Stimulated activated effector memory CD8-positive, alpha-beta T cell treated with anti-CD3 and anti-CD28 coated beads, Interleukin-12 subunit alpha, Interleukin-12 subunit beta, amount 100 ng/mL, for 72 hours (primary cell): ENCODE measurements around the gene TTC13.

Source experiments
- ATAC-seq: fragments of 150-1000 bp; cut with Tn5 transposase; 2 replicates; pipeline ENCODE4 v1.10.0; 2021
- DNase-seq, 2 donors: peaks; one replicate each; pipeline ENCODE4 v3.0.0; 2021 to 2022; ENCODE audit warnings: low spot score in 2 of 2
- H3K27ac Mint-ChIP-seq: one replicate; pipeline ENCODE4 v1.8.0; 2022; ENCODE audit warnings: mild to moderate bottlenecking, mixed read lengths
- H3K36me3 Mint-ChIP-seq: one replicate; pipeline ENCODE4 v1.8.0; 2022; ENCODE audit warnings: mild to moderate bottlenecking, mixed read lengths
- H3K4me1 Mint-ChIP-seq: one replicate; pipeline ENCODE4 v1.8.0; 2022; ENCODE audit warnings: mixed read lengths
- H3K4me3 Mint-ChIP-seq: one replicate; pipeline ENCODE4 v1.8.0; 2022; ENCODE audit warnings: mild to moderate bottlenecking, mixed read lengths
- H3K9me3 Mint-ChIP-seq: one replicate; pipeline ENCODE4 v1.8.0; 2022; ENCODE audit warnings: mixed read lengths

The TTC13 gene

DNA sequence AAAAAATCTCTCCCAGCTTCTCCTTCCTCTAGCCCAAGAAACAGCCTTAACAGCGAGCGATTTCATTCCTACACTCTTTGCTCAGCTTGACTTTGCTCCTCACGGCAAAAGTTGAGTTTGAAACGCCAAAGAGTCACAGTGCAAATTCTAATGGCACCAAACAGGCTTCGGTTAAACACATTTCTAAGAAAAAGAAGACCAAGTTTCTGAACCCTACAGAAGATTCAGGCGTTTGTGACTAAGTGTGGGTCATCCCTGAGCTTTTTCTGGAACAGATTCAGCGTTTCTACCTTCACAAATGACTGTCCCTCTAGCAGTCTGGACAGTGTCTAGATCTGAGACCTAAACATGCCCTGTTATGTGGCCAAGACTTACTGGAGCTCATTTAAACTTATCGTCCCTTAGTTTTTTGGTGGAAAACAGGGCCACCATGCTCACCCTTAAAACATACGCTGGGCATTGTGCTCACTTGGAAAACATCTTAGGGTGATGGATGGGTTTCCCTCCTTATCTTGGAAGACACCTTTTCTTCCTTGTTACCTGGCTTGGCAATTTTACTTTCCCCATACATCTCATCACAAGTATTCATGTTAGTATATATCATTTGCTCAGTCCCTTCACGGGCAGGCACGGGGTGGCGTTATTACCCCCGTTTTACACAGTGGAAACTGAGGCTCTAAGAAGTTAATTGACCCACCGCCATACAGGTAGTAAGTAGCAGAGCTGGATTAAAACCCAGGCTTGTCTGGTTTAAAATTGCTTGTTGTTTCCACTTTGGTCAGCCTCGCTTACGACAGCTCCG, 111.4 kb downstream of the TTC13 start:
- Mint-ChIP-seq H3K27ac (peak overlapping the region; percentile 49), H3K9me3 (no peaks in the 10 kb centered on the region), H3K4me1 (peaks cover 27% of the 10 kb centered on the region), H3K36me3 (no peaks in the 10 kb centered on the region), H3K4me3 (peak overlapping the region; percentile 75)
- ATAC-seq (peak; percentile 26), DNase-seq (peak in 1 of 2 donors; percentile 53)

DNA sequence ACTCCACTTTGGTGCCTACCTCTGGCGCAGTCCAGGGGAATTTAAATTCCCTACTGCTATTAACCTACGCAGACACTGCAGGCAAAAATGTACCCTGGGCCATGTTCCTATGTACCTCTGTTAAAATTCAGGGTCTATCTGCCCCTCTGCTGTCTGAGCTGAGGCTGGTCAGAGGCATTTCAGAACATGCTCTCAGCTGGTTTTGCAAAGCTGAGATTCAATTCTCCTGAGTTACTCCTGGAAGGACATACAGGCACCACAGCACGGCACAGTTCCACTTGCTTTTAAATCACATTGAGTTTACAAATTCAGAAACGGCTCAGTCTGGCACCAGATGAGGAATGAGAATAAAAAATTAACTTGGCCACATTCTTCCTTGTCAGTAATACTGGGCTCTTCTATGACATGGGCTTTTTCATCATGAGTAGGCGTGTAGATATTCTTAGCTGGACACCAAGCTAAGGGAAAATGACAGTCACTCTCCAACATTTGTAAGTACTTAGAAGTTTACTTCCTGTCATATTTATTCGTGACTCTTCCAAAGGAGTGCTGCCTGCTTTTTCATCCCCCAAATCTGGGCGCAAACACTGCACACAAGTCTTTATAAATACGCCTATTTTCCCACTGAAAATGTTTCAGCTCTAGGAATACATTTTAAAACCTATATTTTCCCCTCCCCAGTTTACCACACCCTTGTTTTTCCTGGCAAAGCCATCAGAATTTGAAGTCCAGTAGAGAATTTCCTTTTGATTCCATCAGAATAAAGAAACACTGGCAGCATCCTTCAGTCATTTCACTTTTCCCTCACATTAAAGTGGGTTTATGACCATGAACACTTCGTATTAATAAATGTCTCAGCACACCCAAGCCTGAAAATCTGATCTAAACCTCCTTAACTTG, 112.2 kb downstream of the TTC13 start:
- ATAC-seq (no peak), DNase-seq (no peak)
- Mint-ChIP-seq H3K9me3 (no peaks in the 10 kb centered on the region), H3K36me3 (no peaks in the 10 kb centered on the region), H3K4me1 (peaks cover 27% of the 10 kb centered on the region), H3K4me3 (peak overlapping the region; percentile 75), H3K27ac (peak overlapping the region; percentile 49)

DNA sequence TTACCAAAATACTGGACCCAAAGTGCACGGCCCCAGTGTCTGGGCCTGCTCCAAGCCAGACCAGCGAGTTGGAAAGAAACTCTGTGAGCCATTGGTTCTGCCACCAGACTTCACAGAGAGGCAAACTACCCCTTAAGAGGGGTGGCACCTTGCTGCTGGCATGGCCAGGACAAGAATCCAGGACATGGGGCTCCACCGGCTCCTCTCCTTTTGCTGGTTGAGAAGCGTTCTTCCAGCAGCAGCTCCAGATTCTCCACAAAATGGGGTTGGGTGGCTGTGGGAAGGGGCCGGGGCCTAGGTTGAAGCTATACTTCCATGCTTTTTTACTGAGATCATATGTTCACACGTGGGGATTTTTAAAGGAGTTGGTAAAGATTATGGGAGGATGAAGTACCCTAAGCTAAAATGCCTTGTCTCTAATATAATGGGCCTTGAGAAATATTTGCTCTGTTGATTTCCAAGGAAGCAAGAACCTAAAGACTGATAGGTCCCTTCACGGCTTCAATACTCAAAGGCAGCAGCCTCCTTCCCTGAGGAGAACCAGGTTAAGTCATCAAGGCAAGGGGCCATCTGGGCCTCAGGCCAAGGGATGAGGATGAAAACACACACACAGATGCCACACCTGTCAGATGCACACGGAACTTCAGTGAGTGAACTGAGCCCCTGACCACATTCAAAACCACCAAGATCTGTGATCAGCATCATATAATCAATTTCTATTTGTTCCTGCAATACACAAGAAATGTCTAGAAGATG, 113.4 kb downstream of the TTC13 start:
- no peak for ATAC-seq
- Mint-ChIP-seq H3K4me3 (no peak overlapping the region), H3K4me1 (peaks cover 27% of the 10 kb centered on the region), H3K27ac (no peak overlapping the region), H3K9me3 (no peaks in the 10 kb centered on the region), H3K36me3 (no peaks in the 10 kb centered on the region)
- no peak for DNase-seq

DNA sequence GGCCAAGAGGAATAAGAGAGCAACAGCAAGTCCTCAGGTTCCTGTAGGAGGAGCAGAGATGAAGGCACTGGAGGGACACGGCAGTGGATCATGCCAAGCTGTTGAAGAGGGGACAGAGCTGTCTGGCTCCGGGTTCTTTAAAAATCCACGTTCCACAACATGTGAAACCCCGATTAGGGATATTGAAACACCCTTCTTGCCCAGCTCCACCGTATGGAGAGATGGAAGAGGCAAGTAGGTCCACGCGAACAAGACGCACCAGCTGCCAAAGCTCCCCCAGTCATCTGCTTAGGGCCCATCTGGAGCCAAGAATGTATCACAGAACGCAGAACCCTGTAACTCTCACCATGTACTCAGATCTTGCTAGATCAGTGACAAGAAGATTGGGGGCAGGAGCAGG, 114.2 kb downstream of the TTC13 start:
- no peak overlapping the region for H3K27ac Mint-ChIP-seq
- no peak for ATAC-seq
- no peaks in the 10 kb centered on the region for H3K9me3 Mint-ChIP-seq
- no peak overlapping the region for H3K4me3 Mint-ChIP-seq
- H3K4me1 Mint-ChIP-seq = peaks cover 27% of the 10 kb centered on the region
- H3K36me3 Mint-ChIP-seq = no peaks in the 10 kb centered on the region
- no peak for DNase-seq

DNA sequence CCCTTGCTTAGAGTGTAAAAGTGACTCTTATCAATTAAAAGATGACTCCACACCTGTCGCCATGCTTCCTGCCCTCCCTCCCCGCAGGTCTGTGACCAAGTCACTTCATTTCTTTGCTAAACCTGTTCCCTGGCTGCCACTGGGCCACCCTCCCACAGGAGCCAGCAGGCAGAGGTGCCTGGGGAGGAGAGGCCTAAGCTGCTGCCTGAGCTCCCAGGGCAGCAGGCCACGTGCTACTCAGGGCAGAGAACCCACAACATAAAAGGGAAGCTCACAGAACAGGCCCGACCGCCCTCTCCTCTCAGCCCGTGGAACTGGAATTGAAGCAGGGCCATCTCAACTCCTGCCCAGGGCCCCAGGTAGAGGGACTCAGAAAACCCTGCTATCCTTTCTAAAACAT, 115.2 kb downstream of the TTC13 start:
- Mint-ChIP-seq H3K27ac (no peak overlapping the region), H3K4me3 (no peak overlapping the region), H3K9me3 (no peaks in the 10 kb centered on the region), H3K36me3 (no peaks in the 10 kb centered on the region), H3K4me1 (peaks cover 27% of the 10 kb centered on the region)
- DNase-seq (no peak), ATAC-seq (no peak)

DNA sequence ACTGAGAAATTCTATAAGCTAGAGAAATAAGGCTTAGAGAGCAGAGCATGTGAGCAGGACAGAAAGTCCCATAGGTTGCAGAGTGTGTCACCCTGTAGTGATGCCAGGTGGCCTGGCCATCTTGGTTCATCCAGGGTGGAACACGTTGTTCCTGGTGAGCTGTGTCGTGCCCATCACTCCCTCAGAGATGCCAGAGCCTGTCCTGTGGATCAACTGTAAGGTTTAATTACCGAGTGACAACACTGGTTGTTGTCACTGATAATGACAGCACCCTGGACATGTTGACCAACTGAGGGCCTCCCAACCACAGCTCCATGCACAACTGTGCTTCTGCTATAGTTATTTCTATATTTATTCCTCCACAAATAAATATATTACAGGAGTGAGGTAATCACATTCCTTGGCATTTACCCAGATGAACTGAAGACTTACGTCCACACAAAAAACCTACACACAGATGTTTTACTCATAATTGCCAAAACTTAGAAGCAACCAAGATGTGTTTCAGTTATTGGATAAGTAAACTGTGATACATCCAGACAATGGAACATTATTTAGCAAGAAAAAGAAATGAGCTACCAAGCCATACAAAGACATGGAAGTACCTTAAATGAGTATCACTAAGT, 116.6 kb downstream of the TTC13 start:
- Mint-ChIP-seq H3K4me1 (peaks cover 20% of the 10 kb centered on the region), H3K36me3 (no peaks in the 10 kb centered on the region), H3K9me3 (no peaks in the 10 kb centered on the region), H3K27ac (no peak overlapping the region), H3K4me3 (no peak overlapping the region)
- ATAC-seq = no peak
- DNase-seq = no peak

DNA sequence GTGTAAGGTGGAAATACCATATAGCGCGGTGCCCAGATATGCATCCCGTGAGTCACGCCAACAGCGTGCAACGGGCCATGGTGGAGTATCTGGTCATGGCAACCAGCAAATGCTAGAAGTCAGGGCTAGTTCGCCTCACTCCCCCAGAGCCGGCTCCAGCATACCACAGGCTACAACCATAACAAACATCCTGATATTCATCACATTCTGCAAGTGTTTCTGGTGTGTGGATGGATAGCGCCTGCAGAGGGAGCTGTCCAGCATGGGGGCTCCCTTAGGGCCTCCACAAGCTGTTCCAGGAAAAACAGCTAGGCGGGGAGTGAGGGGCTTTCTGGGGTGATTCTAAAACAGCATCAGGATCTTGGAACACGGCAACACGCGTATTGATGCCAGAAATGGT, 117.2 kb downstream of the TTC13 start:
- Mint-ChIP-seq H3K4me1 (peaks cover 14% of the 10 kb centered on the region), H3K9me3 (no peaks in the 10 kb centered on the region), H3K27ac (no peak overlapping the region), H3K36me3 (no peaks in the 10 kb centered on the region), H3K4me3 (no peak overlapping the region)
- DNase-seq = no peak
- no peak for ATAC-seq

DNA sequence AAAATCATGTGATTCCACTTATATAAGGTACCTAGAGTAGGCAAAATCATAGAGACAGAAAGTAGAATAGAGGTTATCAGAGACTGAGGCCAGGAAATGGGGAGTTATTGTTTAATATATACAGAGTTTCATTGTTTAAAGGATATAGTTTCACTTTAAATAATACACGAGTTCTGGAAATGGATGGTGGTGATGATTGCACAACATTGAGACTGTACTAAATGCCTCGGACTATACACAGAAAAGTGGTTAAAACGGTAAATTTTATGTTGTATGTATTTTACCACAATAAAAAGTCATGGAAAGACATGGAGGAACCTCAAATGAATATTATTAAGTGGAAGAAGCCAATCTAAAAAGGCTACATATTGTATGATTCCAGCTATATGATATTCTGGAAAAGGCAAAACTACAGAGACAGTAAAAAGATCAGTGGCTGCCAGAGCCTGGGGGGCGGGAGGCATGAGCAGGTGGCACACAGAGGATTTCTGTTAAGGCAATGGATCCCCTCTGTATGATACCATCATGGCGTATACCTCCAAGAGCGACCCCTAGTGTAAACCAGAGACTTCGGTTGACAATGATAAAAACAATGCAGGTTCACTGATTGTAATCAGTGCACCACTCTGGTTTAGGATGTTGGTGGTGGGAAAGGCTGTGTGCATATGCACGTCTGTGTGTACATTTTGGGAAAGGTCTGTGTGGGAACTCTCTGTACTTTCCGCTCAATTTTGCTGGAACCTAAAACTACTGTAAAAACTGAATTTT, 117.9 kb downstream of the TTC13 start:
- no peak overlapping the region for H3K27ac Mint-ChIP-seq
- DNase-seq = no peak
- H3K4me3 Mint-ChIP-seq = no peak overlapping the region
- H3K4me1 Mint-ChIP-seq = peaks cover 10% of the 10 kb centered on the region
- no peak for ATAC-seq
- H3K9me3 Mint-ChIP-seq = no peaks in the 10 kb centered on the region
- H3K36me3 Mint-ChIP-seq = no peaks in the 10 kb centered on the region

DNA sequence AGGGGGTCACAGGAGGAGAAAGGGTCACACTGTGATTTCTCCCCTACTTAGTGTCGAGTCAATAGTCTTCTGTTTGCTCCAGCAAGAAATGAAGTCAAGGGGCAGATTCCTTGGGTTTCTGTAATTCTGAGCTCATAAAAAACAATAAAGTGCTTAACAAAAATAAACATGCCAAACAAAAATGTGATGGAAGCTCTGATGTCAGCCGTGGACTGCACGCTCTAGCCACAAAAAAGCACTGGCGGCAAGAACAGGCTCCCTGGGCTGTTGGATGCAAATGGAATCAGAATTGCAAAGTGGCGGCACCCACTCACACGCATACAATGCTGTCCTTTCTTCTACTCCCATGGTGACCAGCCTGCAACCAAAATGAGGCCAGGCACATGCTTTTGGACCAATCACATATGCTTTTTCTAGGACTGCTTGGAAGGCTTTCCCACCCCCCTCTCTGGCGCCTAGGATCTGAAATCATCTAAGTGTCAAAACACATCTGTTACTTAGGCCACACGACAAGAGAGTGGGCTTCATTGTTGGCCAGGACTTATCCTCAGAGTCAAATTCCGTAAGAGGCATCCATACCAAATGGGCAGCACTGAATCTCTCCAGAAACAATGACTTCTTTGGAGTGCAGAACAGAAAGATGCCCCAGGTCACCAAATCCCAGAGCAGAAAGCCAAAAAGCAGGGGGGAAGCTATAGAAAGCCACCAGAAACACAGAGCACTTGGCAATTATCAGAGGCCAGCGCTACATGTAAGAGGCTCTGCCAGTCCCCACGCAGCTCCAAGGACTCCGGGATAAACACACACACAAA, 119.5 kb downstream of the TTC13 start:
- Mint-ChIP-seq H3K27ac (no peak overlapping the region), H3K4me3 (no peak overlapping the region), H3K36me3 (no peaks in the 10 kb centered on the region), H3K4me1 (peaks cover 10% of the 10 kb centered on the region), H3K9me3 (no peaks in the 10 kb centered on the region)
- DNase-seq = no peak
- no peak for ATAC-seq

DNA sequence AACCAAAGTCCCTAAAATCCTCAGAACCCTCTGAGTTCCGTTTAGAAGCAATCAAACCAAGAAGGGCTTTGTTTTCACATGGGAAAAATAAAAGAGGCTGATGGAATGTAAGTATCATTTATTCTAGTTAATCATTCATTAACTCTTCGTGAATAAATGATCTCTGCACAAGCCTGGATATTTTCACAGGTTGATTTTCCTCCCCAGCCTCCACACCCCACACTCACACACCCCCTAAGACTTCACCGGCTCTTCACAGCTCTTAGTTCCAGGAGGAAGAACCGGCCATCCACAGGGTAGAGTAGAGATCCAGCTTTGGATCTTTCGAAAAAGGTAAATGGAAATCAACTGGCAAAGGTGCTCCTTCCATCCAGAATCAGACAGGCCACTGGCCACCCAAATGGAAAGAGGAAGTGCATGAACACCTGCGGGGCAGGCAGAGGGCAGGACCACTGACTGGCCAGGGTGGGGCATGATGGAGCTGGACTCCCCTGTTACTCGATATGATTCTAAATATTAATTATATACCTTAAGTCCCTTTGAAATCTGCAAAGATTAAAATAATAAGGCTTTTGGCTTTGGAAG, 120.3 kb downstream of the TTC13 start:
- Mint-ChIP-seq H3K27ac (no peak overlapping the region), H3K36me3 (no peaks in the 10 kb centered on the region), H3K4me3 (no peak overlapping the region), H3K9me3 (no peaks in the 10 kb centered on the region), H3K4me1 (peaks cover 6% of the 10 kb centered on the region)
- DNase-seq (no peak), ATAC-seq (no peak)

DNA sequence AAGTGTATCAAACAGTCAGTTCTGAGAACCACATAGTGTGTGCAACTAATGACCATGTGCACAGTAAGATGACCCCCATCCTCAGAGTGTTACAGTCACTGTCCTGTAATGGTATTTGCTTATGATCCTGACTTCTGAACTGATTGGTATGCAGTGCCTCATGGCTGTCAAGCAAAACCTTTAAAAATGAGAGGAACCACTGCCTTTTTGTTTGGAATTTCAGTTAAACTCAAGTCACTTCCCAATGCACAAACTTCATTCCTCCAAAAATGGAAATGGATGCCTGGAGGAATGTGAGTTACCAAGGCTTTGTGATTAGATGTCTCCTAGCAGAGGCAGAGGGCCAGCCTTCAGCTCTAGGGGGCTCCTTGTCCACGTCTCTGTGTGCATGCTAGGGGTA, 120.8 kb downstream of the TTC13 start:
- Mint-ChIP-seq H3K4me3 (no peak overlapping the region), H3K36me3 (no peaks in the 10 kb centered on the region), H3K9me3 (no peaks in the 10 kb centered on the region), H3K27ac (no peak overlapping the region), H3K4me1 (peaks cover under 1% of the 10 kb centered on the region)
- ATAC-seq (no peak), DNase-seq (no peak)

DNA sequence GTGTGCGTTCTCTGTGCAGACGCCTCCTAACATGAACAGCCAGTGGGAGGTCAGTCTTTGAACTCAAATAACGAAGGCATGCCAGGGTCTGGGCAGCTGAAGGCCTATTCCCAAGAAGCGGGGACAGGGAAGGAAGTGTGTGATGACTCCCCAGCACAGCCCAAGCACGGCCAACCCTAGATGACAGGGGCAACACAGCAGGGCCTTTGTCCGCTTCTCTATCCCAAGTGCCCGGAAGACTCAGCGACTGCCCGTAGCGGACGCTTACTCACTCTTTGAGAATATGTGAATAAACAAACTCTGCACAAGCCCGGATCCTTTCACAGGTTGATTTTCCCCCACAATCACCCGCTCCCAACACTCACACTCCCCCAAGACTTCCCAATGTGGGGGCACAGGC, 121.6 kb downstream of the TTC13 start:
- Mint-ChIP-seq H3K36me3 (no peaks in the 10 kb centered on the region), H3K9me3 (no peaks in the 10 kb centered on the region), H3K4me3 (no peak overlapping the region), H3K27ac (peak overlapping the region; percentile 62), H3K4me1 (no peaks in the 10 kb centered on the region)
- DNase-seq = no peak
- no peak for ATAC-seq
